AG04450 (cell line): ENCODE data around the gene RNF227. TPM values are rescaled to one million over a fixed set of nuclear protein-coding genes. Genes with fewer than 3 reads are reported as not detected.

Experiments used
- CTCF ChIA-PET: fragments of 300-600, 350-600 bp; formaldehyde crosslinking; extraction: SDS; loops from one replicate; lab custom pipeline; 2022; ENCODE audit warnings: antibody characterized with exemption, inconsistent platforms; lab: Charles Lee
- POLR2A ChIA-PET: fragments of 350-600 bp; formaldehyde crosslinking; extraction: SDS; loops from one replicate; lab custom pipeline; 2021; ENCODE audit warnings: antibody characterized with exemption, inconsistent platforms; lab: Yijun Ruan, JAX
- DNase-seq: peaks from one replicate; pipeline ENCODE4 v3.0.0-alpha.2; 2011; ENCODE audit warnings: low read depth, low spot score
- H3K27ac ChIP-seq: one replicate; pipeline ENCODE4 v1.5.1; 2012; ENCODE audit warnings: low read depth, low read length, control low read depth
- H3K27me3 ChIP-seq: one replicate; pipeline ENCODE4 v1.6.0; 2012; ENCODE audit warnings: low read length; ENCODE audit not compliant: control insufficient read depth, insufficient read depth
- H3K4me3 ChIP-seq: 2 replicates; pipeline ENCODE4 v1.5.1; 2011; ENCODE audit warnings: mild to moderate bottlenecking, low read depth, low read length, control low read depth
- H3K9me3 ChIP-seq: 2 replicates; pipeline ENCODE4 v1.5.1; 2012; ENCODE audit warnings: low read length; ENCODE audit not compliant: control insufficient read depth, insufficient read depth
- polyA plus RNA-seq: library from polyadenylated mRNA; depleted of rRNA; stranded (reverse); fragments of >200 nt; gene quantifications from 2 replicates; pipeline ENCODE4 v1.2.3, GENCODE V29; 2011
- TF ChIP-seq, protein P1 (sequence below): IDR thresholded peaks from 2 replicates; pipeline ENCODE4 v1.5.1; 2011; ENCODE audit warnings: low read depth, low read length, control low read depth, inconsistent platforms

Gene RNF227
- polyA plus RNA-seq, 1 experiment, result 1.4 TPM

DNA sequence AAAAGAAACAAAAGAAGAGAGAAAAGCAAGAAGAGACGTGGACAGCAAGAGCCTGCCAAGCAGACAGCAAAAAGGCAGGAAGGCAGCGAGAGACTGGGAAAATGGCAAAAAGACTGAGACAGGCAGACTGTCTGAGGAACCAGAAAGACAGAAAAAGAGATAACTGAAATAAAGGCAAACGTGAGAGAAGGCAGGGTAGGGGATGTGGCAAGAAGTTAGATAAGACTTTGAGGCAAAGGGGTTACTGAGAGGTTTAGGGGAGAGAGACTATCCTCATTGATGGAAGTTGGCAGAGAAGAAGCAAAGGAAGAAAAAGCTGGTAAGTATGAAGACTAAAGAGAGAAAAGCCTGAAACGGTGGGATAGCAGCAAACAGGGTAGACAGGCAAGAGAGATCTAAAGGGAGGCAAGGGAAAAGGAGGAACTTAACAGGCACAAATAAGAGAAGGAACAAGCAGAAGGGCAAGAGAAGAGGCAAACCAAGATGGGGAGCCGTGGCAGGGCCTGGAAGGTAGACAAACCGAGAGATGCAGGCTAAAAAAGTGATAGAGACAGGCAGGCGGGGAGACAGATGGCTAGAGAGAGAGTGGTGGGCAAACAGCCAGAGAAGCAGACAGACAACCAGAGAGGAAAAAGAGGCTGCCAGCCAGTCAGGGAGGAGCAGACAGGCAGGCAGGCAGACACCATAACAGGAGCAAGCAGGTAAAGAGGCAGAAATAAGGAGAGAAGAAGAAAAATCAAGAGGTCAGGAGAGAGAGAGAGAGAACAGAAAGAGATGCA lies 34.6 kb downstream of the RNF227 start:
- H3K4me3 ChIP-seq, result no peak overlapping the region

DNA sequence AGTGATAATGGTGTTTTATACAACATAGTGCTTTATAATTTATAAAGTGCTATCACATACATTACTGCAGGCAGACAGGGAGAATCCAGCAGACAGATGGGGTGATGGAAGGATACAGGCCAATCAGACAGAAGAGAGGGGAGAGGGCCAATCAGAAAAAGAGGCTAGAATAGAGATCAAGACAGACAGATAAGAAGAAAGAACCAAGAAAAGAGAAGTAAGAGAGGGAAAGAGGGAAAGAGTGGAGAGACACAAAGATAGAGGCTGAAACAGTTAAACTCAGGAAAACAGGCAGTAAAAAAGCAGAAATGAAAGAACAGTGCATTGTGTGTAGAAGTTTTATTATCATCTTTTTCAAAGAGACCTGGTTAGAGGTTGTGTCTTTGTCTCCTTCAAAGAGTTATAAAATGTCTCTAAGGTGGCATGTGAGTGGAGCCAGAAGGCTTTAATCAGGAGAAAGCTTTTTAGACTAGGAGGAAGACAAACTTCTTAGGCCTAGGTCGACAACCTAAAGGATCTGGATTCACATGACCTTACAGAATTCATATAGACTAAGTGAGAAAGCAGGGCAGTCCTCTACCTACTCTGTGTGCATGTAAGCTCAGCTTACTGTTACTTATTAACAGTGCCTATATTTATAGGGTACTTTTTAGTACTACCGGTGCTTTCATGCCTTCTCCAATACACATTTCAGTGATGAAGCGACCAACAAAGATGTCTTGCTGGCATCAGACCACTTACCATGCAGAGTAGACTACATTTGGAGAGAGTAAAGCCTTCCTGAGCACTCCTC lies 35.8 kb downstream of the RNF227 start:
- Histone ChIP-seq H3K27ac (no peak overlapping the region), H3K27me3 (no peaks in the 10 kb centered on the region)

More for the DNA sequence above, 34.6 kb downstream of the RNF227 start:
- TF ChIP-seq, protein P1, sequence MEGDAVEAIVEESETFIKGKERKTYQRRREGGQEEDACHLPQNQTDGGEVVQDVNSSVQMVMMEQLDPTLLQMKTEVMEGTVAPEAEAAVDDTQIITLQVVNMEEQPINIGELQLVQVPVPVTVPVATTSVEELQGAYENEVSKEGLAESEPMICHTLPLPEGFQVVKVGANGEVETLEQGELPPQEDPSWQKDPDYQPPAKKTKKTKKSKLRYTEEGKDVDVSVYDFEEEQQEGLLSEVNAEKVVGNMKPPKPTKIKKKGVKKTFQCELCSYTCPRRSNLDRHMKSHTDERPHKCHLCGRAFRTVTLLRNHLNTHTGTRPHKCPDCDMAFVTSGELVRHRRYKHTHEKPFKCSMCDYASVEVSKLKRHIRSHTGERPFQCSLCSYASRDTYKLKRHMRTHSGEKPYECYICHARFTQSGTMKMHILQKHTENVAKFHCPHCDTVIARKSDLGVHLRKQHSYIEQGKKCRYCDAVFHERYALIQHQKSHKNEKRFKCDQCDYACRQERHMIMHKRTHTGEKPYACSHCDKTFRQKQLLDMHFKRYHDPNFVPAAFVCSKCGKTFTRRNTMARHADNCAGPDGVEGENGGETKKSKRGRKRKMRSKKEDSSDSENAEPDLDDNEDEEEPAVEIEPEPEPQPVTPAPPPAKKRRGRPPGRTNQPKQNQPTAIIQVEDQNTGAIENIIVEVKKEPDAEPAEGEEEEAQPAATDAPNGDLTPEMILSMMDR, result no peak
- ChIA-PET POLR2A (no interaction called here), CTCF (no interaction called here)
- H3K27ac ChIP-seq, result no peak overlapping the region
- no peak for DNase-seq
- H3K9me3 ChIP-seq, result no peaks in the 10 kb centered on the region; the same call in 1 of the 2 replicates
- no peaks in the 10 kb centered on the region for H3K27me3 ChIP-seq

DNA sequence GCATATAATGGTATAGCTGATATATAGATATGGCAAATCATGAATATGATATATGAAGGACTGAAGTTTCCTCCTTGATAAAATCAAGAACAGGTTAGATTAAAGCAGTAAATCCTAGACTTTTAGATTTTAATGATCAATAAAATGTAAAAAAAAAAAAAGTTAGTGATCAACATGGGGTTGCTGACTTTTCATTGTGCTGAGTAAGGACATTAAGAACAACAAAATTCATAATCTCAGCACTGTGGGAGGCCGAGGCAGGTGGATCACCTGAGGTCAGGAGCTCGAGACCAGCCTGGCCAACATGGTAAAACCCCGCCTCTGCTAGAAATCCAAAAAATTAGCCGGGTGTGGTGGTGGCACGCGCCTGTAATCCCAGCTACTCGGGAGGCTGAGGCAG lies 37.9 kb downstream of the RNF227 start:
- POLR2A ChIA-PET, result no interaction called here

More for the DNA sequence above, 35.8 kb downstream of the RNF227 start:
- no peaks in the 10 kb centered on the region for H3K9me3 ChIP-seq
- no peak for DNase-seq
- POLR2A ChIA-PET, result no interaction called here
- CTCF ChIA-PET, result no interaction called here
- TF ChIP-seq, protein P1, result no peak
- H3K4me3 ChIP-seq, result no peak overlapping the region

DNA sequence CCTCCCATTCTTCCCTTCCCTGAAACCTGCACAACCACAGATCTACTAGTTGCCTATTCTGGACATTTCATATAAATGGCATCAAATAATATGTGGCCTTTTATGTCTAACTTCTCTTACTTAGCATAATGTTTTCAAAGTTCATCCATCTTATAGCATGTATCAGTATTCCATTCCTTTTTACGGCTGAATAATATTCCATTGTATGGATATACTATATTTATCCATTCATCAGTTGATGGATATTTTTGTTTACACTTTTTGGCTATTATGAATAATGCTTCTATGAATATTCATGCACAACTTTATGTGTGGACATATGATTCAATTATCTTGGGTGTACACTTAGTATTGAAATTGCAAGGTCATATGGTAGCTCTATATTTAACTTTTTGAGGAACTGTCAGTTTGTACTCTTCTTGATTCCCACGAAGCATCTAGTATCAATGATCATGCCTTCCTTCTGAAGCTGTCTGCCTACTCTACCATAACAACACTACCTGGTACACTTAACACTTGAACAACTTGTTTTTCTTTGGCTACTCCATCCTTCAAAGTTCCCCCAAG lies 40.2 kb downstream of the RNF227 start:
- no peak for DNase-seq
- TF ChIP-seq, protein P1, result no peak
- POLR2A ChIA-PET, result no interaction called here
- H3K4me3 ChIP-seq, result no peak overlapping the region
- H3K27me3 ChIP-seq, result no peaks in the 10 kb centered on the region
- no peak overlapping the region for H3K27ac ChIP-seq
- CTCF ChIA-PET, result interaction anchor here (1.5 kb wide), 1 partner anchor 22 kb away, joined by 3 read pairs; no protein-coding TSS in a partner anchor
- H3K9me3 ChIP-seq, result no peaks in the 10 kb centered on the region

More for the DNA sequence above, 37.9 kb downstream of the RNF227 start:
- Histone ChIP-seq H3K9me3 (no peaks in the 10 kb centered on the region), H3K27ac (no peak overlapping the region), H3K4me3 (no peak overlapping the region), H3K27me3 (no peaks in the 10 kb centered on the region)
- TF ChIP-seq, protein P1, result no peak
- DNase-seq, result no peak
- CTCF ChIA-PET, result no interaction called here
